Activated CD4-positive, alpha-beta T cell treated with anti-CD3 and anti-CD28 coated beads, Interleukin-2, amount 10 ng/mL, durations not matched to agents 7 days and 5 days (primary cell): Measurements from ENCODE around the gene SLC34A3. TPM values are rescaled to one million over a fixed set of nuclear protein-coding genes. Genes with fewer than 3 reads are reported as not detected.

Source experiments
- CTCF ChIA-PET: fragments of 350-600 bp; sonication (Branson Sonifier 250); formaldehyde crosslinking; loops from one replicate; lab custom pipeline; 2021; ENCODE audit warnings: antibody characterized with exemption; lab: Charles Lee
- POLR2A ChIA-PET: fragments of 350-600 bp; sonication (Branson Sonifier 250); formaldehyde crosslinking; loops from one replicate; lab custom pipeline; 2021; ENCODE audit warnings: antibody characterized with exemption; lab: Charles Lee
- DNase-seq: peaks from one replicate; pipeline ENCODE4 v3.0.0-alpha.2; 2020
- H3K27ac Mint-ChIP-seq: one replicate; pipeline ENCODE4 v1.8.0; 2021; ENCODE audit warnings: mild to moderate bottlenecking, moderate library complexity, mixed read lengths
- H3K27me3 Mint-ChIP-seq: one replicate; pipeline ENCODE4 v1.8.0; 2021; ENCODE audit warnings: mixed read lengths
- H3K36me3 Mint-ChIP-seq: one replicate; pipeline ENCODE4 v1.8.0; 2021; ENCODE audit warnings: low read depth, mixed read lengths
- H3K4me1 Mint-ChIP-seq: one replicate; pipeline ENCODE4 v1.8.0; 2021; ENCODE audit warnings: mixed read lengths
- H3K4me3 Mint-ChIP-seq: one replicate; pipeline ENCODE4 v1.8.0; 2021; ENCODE audit warnings: mild to moderate bottlenecking, moderate library complexity, mixed read lengths
- H3K9me3 Mint-ChIP-seq: one replicate; pipeline ENCODE4 v1.8.0; 2021; ENCODE audit warnings: mixed read lengths
- total RNA-seq, 2 experiments: library from RNA; stranded (reverse); gene quantifications; one replicate each; pipeline ENCODE4 v1.2.3, GENCODE V29; 2021

Gene SLC34A3
- total RNA-seq, 2 experiments from 2014 or later, result not detected

GRCh38 chr9:137266162-137266527, 35.4 kb downstream of the SLC34A3 start:
- Mint-ChIP-seq H3K36me3 (peaks cover 34% of the 10 kb centered on the region), H3K27me3 (no peaks in the 10 kb centered on the region), H3K4me3 (no peak overlapping the region), H3K9me3 (no peaks in the 10 kb centered on the region), H3K4me1 (peaks cover 17% of the 10 kb centered on the region), H3K27ac (no peak overlapping the region)
- ChIA-PET POLR2A (no interaction called here), CTCF (interaction anchor here (1.2 to 1.5 kb wide), 3 partner anchors 10 to 325 kb away, joined by 3 to 4 read pairs (median 3); partner anchors contain the start of genes NELFB and ZMYND19)
- DNase-seq, result no peak

GRCh38 chr9:137266585-137267453, 36.1 kb downstream of the SLC34A3 start:
- no peak overlapping the region for H3K4me3 Mint-ChIP-seq
- H3K4me1 Mint-ChIP-seq, result peaks cover 22% of the 10 kb centered on the region
- no peak overlapping the region for H3K27ac Mint-ChIP-seq
- peaks cover 34% of the 10 kb centered on the region for H3K36me3 Mint-ChIP-seq
- DNase-seq, result no peak
- no peaks in the 10 kb centered on the region for H3K27me3 Mint-ChIP-seq
- CTCF ChIA-PET, result interaction anchor here (0.8 to 1.5 kb wide), 5 partner anchors 10 to 324 kb away, joined by 3 to 4 read pairs (median 3); partner anchors contain the start of genes NELFB and ZMYND19
- POLR2A ChIA-PET, result no interaction called here
- no peaks in the 10 kb centered on the region for H3K9me3 Mint-ChIP-seq

- no peak overlapping the region for H3K4me3 Mint-ChIP-seq
- ChIA-PET CTCF (interaction anchor here (0.8 to 1.2 kb wide), 2 partner anchors 12 to 19 kb away, joined by 3 to 4 read pairs; no protein-coding TSS in a partner anchor), POLR2A (no interaction called here)
- H3K27ac Mint-ChIP-seq, result peak overlapping the region; percentile 26
- DNase-seq, result no peak
- peaks cover 33% of the 10 kb centered on the region for H3K36me3 Mint-ChIP-seq
- peaks cover 24% of the 10 kb centered on the region for H3K4me1 Mint-ChIP-seq
- H3K27me3 Mint-ChIP-seq, result no peaks in the 10 kb centered on the region
- H3K9me3 Mint-ChIP-seq, result no peaks in the 10 kb centered on the region
Measured at GRCh38 chr9:137267933-137268355, 37.2 kb downstream of the SLC34A3 start.

GRCh38 chr9:137268538-137269201, 38.0 kb downstream of the SLC34A3 start:
- Mint-ChIP-seq H3K4me3 (no peak overlapping the region), H3K36me3 (peaks cover 34% of the 10 kb centered on the region), H3K9me3 (no peaks in the 10 kb centered on the region), H3K27me3 (no peaks in the 10 kb centered on the region), H3K27ac (peak overlapping the region; percentile 26), H3K4me1 (peaks cover 24% of the 10 kb centered on the region)
- ChIA-PET POLR2A (no interaction called here), CTCF (interaction anchor here (0.9 to 1.0 kb wide), 2 partner anchors 15 to 18 kb away, joined by 3 read pairs; no protein-coding TSS in a partner anchor)
- DNase-seq, result no peak

- H3K4me3 Mint-ChIP-seq, result no peak overlapping the region
- no peaks in the 10 kb centered on the region for H3K27me3 Mint-ChIP-seq
- H3K9me3 Mint-ChIP-seq, result no peaks in the 10 kb centered on the region
- no peak overlapping the region for H3K27ac Mint-ChIP-seq
- DNase-seq, result no peak
- H3K36me3 Mint-ChIP-seq, result peaks cover 32% of the 10 kb centered on the region
- peaks cover 24% of the 10 kb centered on the region for H3K4me1 Mint-ChIP-seq
- POLR2A ChIA-PET, result no interaction called here
- CTCF ChIA-PET, result interaction anchor here (0.9 to 1.0 kb wide), 2 partner anchors 15 to 17 kb away, joined by 3 read pairs; no protein-coding TSS in a partner anchor
Measured at GRCh38 chr9:137269231-137269772, 38.6 kb downstream of the SLC34A3 start.

GRCh38 chr9:137270929-137271695, 40.4 kb downstream of the SLC34A3 start:
- ChIA-PET POLR2A (interaction anchor here (0.8 kb wide), 1 partner anchor 24 kb away, joined by 4 read pairs; a partner anchor contains a TSS), CTCF (interaction anchor here (1.0 kb wide), 1 partner anchor 241 kb away, joined by 4 read pairs; no protein-coding TSS in a partner anchor)
- H3K4me3 Mint-ChIP-seq, result peak overlapping the region; percentile 2
- peak; percentile 70 for DNase-seq
- H3K9me3 Mint-ChIP-seq, result no peaks in the 10 kb centered on the region
- no peaks in the 10 kb centered on the region for H3K27me3 Mint-ChIP-seq
- peaks cover 29% of the 10 kb centered on the region for H3K4me1 Mint-ChIP-seq
- H3K36me3 Mint-ChIP-seq, result peaks cover 34% of the 10 kb centered on the region
- H3K27ac Mint-ChIP-seq, result peak overlapping the region; percentile 67

- no peaks in the 10 kb centered on the region for H3K9me3 Mint-ChIP-seq
- CTCF ChIA-PET, result interaction anchor here (1.0 kb wide), 1 partner anchor 242 kb away, joined by 4 read pairs; no protein-coding TSS in a partner anchor
- H3K4me3 Mint-ChIP-seq, result peak overlapping the region; percentile 2
- no peak for DNase-seq
- H3K4me1 Mint-ChIP-seq, result peaks cover 29% of the 10 kb centered on the region
- no peaks in the 10 kb centered on the region for H3K27me3 Mint-ChIP-seq
- peak overlapping the region; percentile 67 for H3K27ac Mint-ChIP-seq
- POLR2A ChIA-PET, result interaction anchor here (0.8 kb wide), 1 partner anchor 24 kb away, joined by 4 read pairs; a partner anchor contains a TSS
- H3K36me3 Mint-ChIP-seq, result peaks cover 34% of the 10 kb centered on the region
Measured at GRCh38 chr9:137271696-137272076, 41.0 kb downstream of the SLC34A3 start.

GRCh38 chr9:137272241-137273094, 41.8 kb downstream of the SLC34A3 start:
- H3K27me3 Mint-ChIP-seq, result no peaks in the 10 kb centered on the region
- H3K4me1 Mint-ChIP-seq, result peaks cover 33% of the 10 kb centered on the region
- no peak overlapping the region for H3K4me3 Mint-ChIP-seq
- ChIA-PET CTCF (interaction anchor here (0.9 kb wide), 1 partner anchor 224 kb away, joined by 6 read pairs; no protein-coding TSS in a partner anchor), POLR2A (no interaction called here)
- peaks cover 30% of the 10 kb centered on the region for H3K36me3 Mint-ChIP-seq
- DNase-seq, result no peak
- no peaks in the 10 kb centered on the region for H3K9me3 Mint-ChIP-seq
- no peak overlapping the region for H3K27ac Mint-ChIP-seq

- no peak overlapping the region for H3K4me3 Mint-ChIP-seq
- H3K9me3 Mint-ChIP-seq, result no peaks in the 10 kb centered on the region
- H3K4me1 Mint-ChIP-seq, result peaks cover 32% of the 10 kb centered on the region
- peaks cover 28% of the 10 kb centered on the region for H3K36me3 Mint-ChIP-seq
- no peak overlapping the region for H3K27ac Mint-ChIP-seq
- CTCF ChIA-PET, result interaction anchor here (0.9 kb wide), 1 partner anchor 223 kb away, joined by 6 read pairs; no protein-coding TSS in a partner anchor
- POLR2A ChIA-PET, result no interaction called here
- no peaks in the 10 kb centered on the region for H3K27me3 Mint-ChIP-seq
- no peak for DNase-seq
Measured at GRCh38 chr9:137273095-137273490, 42.4 kb downstream of the SLC34A3 start.

GRCh38 chr9:137273611-137274320, 43.1 kb downstream of the SLC34A3 start:
- CTCF ChIA-PET, result interaction anchor here (0.8 to 0.9 kb wide), 2 partner anchors 13 to 222 kb away, joined by 4 to 6 read pairs; no protein-coding TSS in a partner anchor
- no peak overlapping the region for H3K27ac Mint-ChIP-seq
- peaks cover 23% of the 10 kb centered on the region for H3K36me3 Mint-ChIP-seq
- POLR2A ChIA-PET, result no interaction called here
- no peaks in the 10 kb centered on the region for H3K27me3 Mint-ChIP-seq
- no peak for DNase-seq
- no peak overlapping the region for H3K4me3 Mint-ChIP-seq
- no peaks in the 10 kb centered on the region for H3K9me3 Mint-ChIP-seq
- peaks cover 31% of the 10 kb centered on the region for H3K4me1 Mint-ChIP-seq

GRCh38 chr9:137275203-137275587, 44.5 kb downstream of the SLC34A3 start:
- CTCF ChIA-PET, result interaction anchor here (0.9 kb wide), 1 partner anchor 10 kb away, joined by 4 read pairs; no protein-coding TSS in a partner anchor
- Mint-ChIP-seq H3K4me1 (peaks cover 27% of the 10 kb centered on the region), H3K9me3 (no peaks in the 10 kb centered on the region), H3K36me3 (peaks cover 13% of the 10 kb centered on the region), H3K4me3 (no peak overlapping the region), H3K27ac (peak overlapping the region; percentile 4), H3K27me3 (no peaks in the 10 kb centered on the region)
- DNase-seq, result no peak
- POLR2A ChIA-PET, result no interaction called here
